Testis (tissue), 3 donors: ENCODE data around the gene MAGOH. TPM values are rescaled to one million over a fixed set of nuclear protein-coding genes. Genes with fewer than 3 reads are reported as not detected.

Experiments used
- DNase-seq: peaks from one replicate; pipeline ENCODE4 v3.0.0-alpha.2; 2019
- H3K27ac ChIP-seq, 2 donors: fragments of 200-600 bp; sonication (generic); one replicate each; pipeline ENCODE4 v1.5.1; 2019
- H3K27me3 ChIP-seq: fragments of 200-600 bp; sonication (generic); one replicate; pipeline ENCODE4 v1.5.1; 2019
- H3K36me3 ChIP-seq: fragments of 200-600 bp; sonication (generic); one replicate; pipeline ENCODE4 v1.5.1; 2017; ENCODE audit warnings: low read depth; ENCODE audit errors: missing control alignments
- H3K4me1 ChIP-seq: fragments of 200-600 bp; sonication (generic); one replicate; pipeline ENCODE4 v1.5.1; 2019
- H3K4me3 ChIP-seq, 2 donors: fragments of 200-600 bp; sonication (generic); one replicate each; pipeline ENCODE4 v1.5.1; 2017 to 2019
- H3K9me3 ChIP-seq: fragments of 200-600 bp; sonication (generic); one replicate; pipeline ENCODE4 v1.5.1; 2017
- POLR2A ChIP-seq: fragments of 450-650 bp; IDR thresholded peaks from one replicate; pipeline ENCODE4 v1.6.1; 2017; ENCODE audit warnings: antibody characterized with exemption, mild to moderate bottlenecking, moderate library complexity
- WGBS, 2 donors: methylation state at CpG; one replicate each; pipeline ENCODE4 v1.1.5; 2018; 5-methylcytosine and 5-hydroxymethylcytosine counted together
- intact Hi-C: fragments of 100-400 bp; cut with DNase I; formaldehyde crosslinking; loops from one replicate; pipeline ENCODE4 v1.15.1; 2023; ENCODE audit warnings: low total_unique reads
- polyA plus RNA-seq: library from polyadenylated mRNA; stranded (reverse); fragments of 350-450 nt; fragmentation: Illumina TruSeq; extraction: RNeasy Lipid Tissue Mini Kit (QIAGEN cat#74804); gene quantifications from one replicate; pipeline ENCODE4 v1.2.3, GENCODE V29; 2014; ENCODE audit warnings: low read depth, low replicate concordance; ENCODE audit not compliant: insufficient read depth
- total RNA-seq, 2 donors: library from RNA; depleted of rRNA; stranded (reverse); fragments of >200 nt; gene quantifications; one replicate each; pipeline ENCODE4 v1.2.3, GENCODE V29; 2016
- TF ChIP-seq, protein P1 (sequence below), 3 experiments: fragments of 450-650 bp in 2 of 3; fragments of 200-600 bp in 1 of 3; sonication (generic) in 1 of 3; IDR thresholded peaks; one replicate each; pipeline ENCODE4 v1.5.1; 2016 to 2019; ENCODE audit warnings: antibody characterized with exemption in 3 of 3, mild to moderate bottlenecking in 2 of 3, moderate library complexity in 1 of 3

MAGOH gene
- total and polyA plus RNA-seq, 3 donors from 2014 or later: 32.0 to 50.0 (median 39.1) TPM

DNA sequence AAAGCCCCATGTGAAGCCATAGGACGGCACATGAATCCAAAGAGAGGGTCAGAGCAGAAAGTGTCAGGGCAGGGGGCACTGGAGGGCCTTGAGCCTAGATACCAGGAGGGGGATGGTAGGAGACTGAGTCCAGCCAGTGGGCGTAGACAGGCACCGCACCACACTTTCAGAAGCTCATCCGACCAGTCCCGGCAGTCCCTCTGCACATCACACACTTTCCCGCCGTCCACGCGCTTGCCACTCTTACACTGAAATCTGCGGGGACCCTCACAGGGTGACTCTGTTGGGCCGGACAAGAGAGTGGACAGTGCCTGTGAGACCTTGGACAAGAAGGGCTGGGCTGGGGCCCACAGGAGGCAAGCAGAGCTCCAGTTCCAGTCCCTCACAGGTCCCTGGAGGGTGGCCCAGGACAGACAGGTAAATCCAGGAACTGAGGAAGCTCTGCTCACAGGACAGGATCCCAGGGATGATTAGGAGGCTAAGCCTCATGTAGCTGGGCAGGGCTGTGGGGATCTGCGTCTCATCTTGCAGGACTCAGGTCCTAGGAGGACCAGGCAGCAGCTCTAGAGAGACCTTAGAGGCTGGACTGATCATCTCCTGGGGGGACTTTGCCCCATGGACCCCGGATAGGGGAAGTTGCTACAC lies 36.3 kb upstream of the MAGOH start:
- Histone ChIP-seq H3K27me3 (no peaks in the 10 kb centered on the region), H3K36me3 (no peaks in the 10 kb centered on the region), H3K27ac (no peak overlapping the region), H3K4me3 (no peak overlapping the region), H3K9me3 (no peaks in the 10 kb centered on the region), H3K4me1 (peaks cover 5% of the 10 kb centered on the region)
- no peak for DNase-seq
- TF ChIP-seq, protein P1, sequence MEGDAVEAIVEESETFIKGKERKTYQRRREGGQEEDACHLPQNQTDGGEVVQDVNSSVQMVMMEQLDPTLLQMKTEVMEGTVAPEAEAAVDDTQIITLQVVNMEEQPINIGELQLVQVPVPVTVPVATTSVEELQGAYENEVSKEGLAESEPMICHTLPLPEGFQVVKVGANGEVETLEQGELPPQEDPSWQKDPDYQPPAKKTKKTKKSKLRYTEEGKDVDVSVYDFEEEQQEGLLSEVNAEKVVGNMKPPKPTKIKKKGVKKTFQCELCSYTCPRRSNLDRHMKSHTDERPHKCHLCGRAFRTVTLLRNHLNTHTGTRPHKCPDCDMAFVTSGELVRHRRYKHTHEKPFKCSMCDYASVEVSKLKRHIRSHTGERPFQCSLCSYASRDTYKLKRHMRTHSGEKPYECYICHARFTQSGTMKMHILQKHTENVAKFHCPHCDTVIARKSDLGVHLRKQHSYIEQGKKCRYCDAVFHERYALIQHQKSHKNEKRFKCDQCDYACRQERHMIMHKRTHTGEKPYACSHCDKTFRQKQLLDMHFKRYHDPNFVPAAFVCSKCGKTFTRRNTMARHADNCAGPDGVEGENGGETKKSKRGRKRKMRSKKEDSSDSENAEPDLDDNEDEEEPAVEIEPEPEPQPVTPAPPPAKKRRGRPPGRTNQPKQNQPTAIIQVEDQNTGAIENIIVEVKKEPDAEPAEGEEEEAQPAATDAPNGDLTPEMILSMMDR (IDR thresholded peaks at IDR 0.05): no peak
- no peak for TF ChIP-seq POLR2A
- WGBS, 2 donors: 93 to 95% methylated on average over 11 to 13 of the region's 13 CpGs
- intact Hi-C loops: no loop called here

DNA sequence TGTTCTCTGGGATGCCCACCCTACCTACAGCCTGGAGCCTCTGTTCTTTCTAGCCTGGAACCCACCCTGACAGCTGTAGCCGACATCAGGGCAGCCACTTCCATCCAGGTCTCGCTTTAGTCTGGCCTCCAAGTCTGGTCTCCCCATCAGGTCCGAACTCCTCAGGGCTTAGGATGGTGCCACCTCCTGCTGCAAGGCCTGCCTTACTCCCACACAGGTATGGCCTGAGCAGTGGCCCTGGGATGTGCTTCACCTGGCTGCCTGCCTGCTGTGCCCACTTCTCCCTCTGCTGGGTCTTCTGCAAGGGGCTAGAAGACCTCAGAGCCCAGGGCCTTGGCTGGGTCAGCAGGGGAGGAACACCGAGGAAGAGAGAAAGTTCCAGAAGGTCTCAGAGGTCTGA lies 35.7 kb upstream of the MAGOH start:
- TF ChIP-seq POLR2A: no peak
- Histone ChIP-seq H3K27ac (no peak overlapping the region), H3K36me3 (no peaks in the 10 kb centered on the region), H3K4me1 (peaks cover 5% of the 10 kb centered on the region), H3K27me3 (no peaks in the 10 kb centered on the region), H3K4me3 (no peak overlapping the region), H3K9me3 (no peaks in the 10 kb centered on the region)
- 98 to 99% methylated on average over 4 of the region's 4 CpGs for WGBS, 2 donors
- intact Hi-C loops: no loop called here
- DNase-seq: no peak

DNA sequence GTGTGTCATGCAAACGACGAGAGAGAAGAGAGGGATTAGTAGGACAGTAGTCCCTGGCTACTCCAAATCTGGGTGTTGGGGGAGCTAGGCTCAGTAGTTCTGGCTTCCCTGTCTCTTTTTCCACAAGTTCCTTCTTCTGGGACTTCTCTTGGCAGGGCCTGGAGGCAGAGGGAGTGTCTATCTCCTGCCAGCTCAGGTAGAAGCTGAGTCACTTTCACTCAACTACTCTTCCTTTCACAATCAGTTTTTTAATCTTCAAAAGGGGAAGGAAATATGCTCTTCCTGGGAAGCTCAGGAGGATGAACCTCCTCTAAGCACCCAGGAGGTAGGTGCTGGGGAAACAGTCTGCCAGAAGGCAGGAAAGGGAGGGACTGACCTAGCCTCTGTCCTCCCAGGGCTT lies 35.2 kb upstream of the MAGOH start:
- H3K9me3 ChIP-seq: no peaks in the 10 kb centered on the region
- no peak overlapping the region for H3K4me3 ChIP-seq
- DNase-seq: no peak
- intact Hi-C loops: no loop called here
- H3K27me3 ChIP-seq: no peaks in the 10 kb centered on the region
- H3K36me3 ChIP-seq: no peaks in the 10 kb centered on the region
- H3K4me1 ChIP-seq: peaks cover 5% of the 10 kb centered on the region
- WGBS, 2 donors: 88 to 93% methylated on average over 2 of the region's 2 CpGs
- H3K27ac ChIP-seq: no peak overlapping the region
- TF ChIP-seq, protein P1 (IDR thresholded peaks at IDR 0.05): no peak
- TF ChIP-seq POLR2A: no peak

DNA sequence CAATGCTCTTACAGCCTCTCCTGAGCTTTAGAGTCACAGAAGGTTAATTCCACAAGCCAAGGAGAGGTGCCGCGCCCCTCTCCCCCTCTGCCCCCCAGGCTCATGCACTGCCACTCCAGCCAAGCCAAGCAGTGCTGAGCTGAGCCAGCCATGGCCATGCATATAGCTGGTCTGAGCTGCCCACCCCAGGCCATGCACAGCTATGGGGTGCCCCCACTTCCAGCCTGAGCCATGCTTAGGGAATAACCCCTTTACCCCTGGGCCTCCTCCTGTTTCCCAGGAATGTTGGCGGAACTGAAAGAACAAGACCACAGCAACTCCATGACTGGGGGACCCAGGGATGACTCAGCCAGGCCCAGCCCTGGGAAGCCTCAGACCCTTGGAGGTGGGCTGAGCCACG lies 34.0 kb upstream of the MAGOH start:
- Histone ChIP-seq H3K9me3 (no peaks in the 10 kb centered on the region), H3K4me3 (no peak overlapping the region), H3K36me3 (no peaks in the 10 kb centered on the region), H3K4me1 (peaks cover 5% of the 10 kb centered on the region), H3K27ac (no peak overlapping the region), H3K27me3 (no peaks in the 10 kb centered on the region)
- TF ChIP-seq POLR2A: no peak
- TF ChIP-seq, protein P1 (IDR thresholded peaks at IDR 0.05): no peak
- no peak for DNase-seq
- WGBS, 2 donors: 97 to 98% methylated on average over 4 of the region's 4 CpGs
- intact Hi-C loops: no loop called here

DNA sequence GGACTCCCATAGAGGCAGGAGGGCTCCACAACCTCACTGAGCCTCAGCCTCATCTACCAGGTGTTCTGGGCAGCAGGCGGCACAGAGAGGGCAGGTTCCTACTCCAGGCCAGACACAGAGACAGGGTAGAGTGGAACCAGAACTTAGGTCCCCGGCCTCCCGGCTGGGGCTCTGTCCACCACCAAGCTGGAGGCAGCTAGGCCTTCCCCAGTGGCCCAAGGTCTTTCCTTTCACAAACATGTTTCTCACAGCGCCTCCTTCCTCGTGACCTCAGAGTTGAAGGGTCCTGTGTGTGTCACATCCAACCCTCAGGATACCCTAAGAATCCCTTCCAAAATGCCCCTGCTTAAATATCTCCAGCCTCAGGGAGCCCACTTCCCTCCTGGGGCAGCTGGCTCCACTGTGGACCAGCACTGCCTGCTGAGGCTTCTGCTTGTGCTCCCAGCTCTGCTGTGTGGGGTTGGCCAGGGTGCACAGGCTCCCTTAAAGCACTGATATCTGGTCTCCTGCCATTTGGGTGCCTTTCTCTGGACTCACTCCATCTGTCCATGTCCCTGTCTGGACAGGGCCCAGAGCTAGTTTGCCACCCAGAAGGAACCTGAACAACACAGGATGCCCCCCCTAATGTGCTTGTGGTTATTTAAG lies 33.2 kb upstream of the MAGOH start:
- Histone ChIP-seq H3K27me3 (no peaks in the 10 kb centered on the region), H3K9me3 (no peaks in the 10 kb centered on the region), H3K4me3 (no peak overlapping the region), H3K36me3 (no peaks in the 10 kb centered on the region), H3K27ac (peak overlapping the region in 1 of 2 donors; percentile 19), H3K4me1 (peaks cover 5% of the 10 kb centered on the region)
- DNase-seq: no peak
- WGBS, 2 donors: 89 to 93% methylated on average over 4 to 5 of the region's 5 CpGs
- TF ChIP-seq, protein P1 (IDR thresholded peaks at IDR 0.05): no peak
- TF ChIP-seq POLR2A: no peak
- intact Hi-C loops: no loop called here
